HK-2 (cell line): Measurements from ENCODE around the gene ARSI.

ENCODE experiments used
- DNase-seq: peaks from one replicate; pipeline ENCODE4 v3.0.0-alpha.2; 2018; ENCODE audit not compliant: unreplicated experiment

Gene ARSI

GRCh38 chr5:150302301-150303069 lies at the start of gene ARSI:
ARSI (minus strand) TSS chr5:150302905; CDS start chr5:150302373, 532 bp downstream.
- DNase-seq = no peak

- DNase-seq = peak; percentile 62
These were observed 48.0 kb upstream of the ARSI start for GRCh38 chr5:150350524-150351344.

GRCh38 chr5:150349681-150350275 lies 47.1 kb upstream of the ARSI start:
- DNase-seq = peak; percentile 21

- DNase-seq = no peak
These were observed 44.7 kb upstream of the ARSI start for GRCh38 chr5:150347451-150347850.

- no peak for DNase-seq
These were observed 44.3 kb upstream of the ARSI start for GRCh38 chr5:150347003-150347402.

- no peak for DNase-seq
These were observed 43.9 kb upstream of the ARSI start for GRCh38 chr5:150346592-150346991.

- DNase-seq = no peak
These were observed 43.0 kb upstream of the ARSI start for GRCh38 chr5:150345716-150346115.

GRCh38 chr5:150343994-150344631 lies 41.4 kb upstream of the ARSI start:
- no peak for DNase-seq

GRCh38 chr5:150342583-150342982 lies 39.9 kb upstream of the ARSI start:
- DNase-seq = no peak

- no peak for DNase-seq
These were observed 39.3 kb upstream of the ARSI start for GRCh38 chr5:150341989-150342388.

- no peak for DNase-seq
These were observed 38.6 kb upstream of the ARSI start for GRCh38 chr5:150341331-150341730.

GRCh38 chr5:150340614-150341255 lies 38.0 kb upstream of the ARSI start:
- DNase-seq = no peak

GRCh38 chr5:150339841-150340240 lies 37.1 kb upstream of the ARSI start:
- no peak for DNase-seq

GRCh38 chr5:150339165-150339564 lies 36.5 kb upstream of the ARSI start:
- DNase-seq = no peak

GRCh38 chr5:150338546-150338945 lies 35.8 kb upstream of the ARSI start:
- no peak for DNase-seq

- DNase-seq = no peak
These were observed 33.1 kb upstream of the ARSI start for GRCh38 chr5:150335778-150336177.

- no peak for DNase-seq
These were observed 30.7 kb upstream of the ARSI start for GRCh38 chr5:150333400-150333799.

GRCh38 chr5:150329881-150330876 lies 27.5 kb upstream of the ARSI start:
- DNase-seq = no peak

GRCh38 chr5:150329038-150329437 lies 26.3 kb upstream of the ARSI start:
- DNase-seq = no peak

GRCh38 chr5:150328515-150328914 lies 25.8 kb upstream of the ARSI start:
- DNase-seq = no peak
